Measurements from ENCODE around the gene GLRA3.

GLRA3 gene

GRCh38 chr4:174627473-174627872, 201.6 kb downstream of the GLRA3 start:
- H3K9me3 ChIP-seq (ENCODE audit: control insufficient read depth in 1 of 2, low read length in 2 of 2), result no peaks in the 10 kb centered on the region
- no peak overlapping the region for H3K4me3 ChIP-seq (ENCODE audit: low read depth in 1 of 2, low read length in 2 of 2)

GRCh38 chr4:174626342-174627008, 202.6 kb downstream of the GLRA3 start:
- no peaks in the 10 kb centered on the region for H3K27me3 ChIP-seq (ENCODE audit: low read depth, low read length)
- H3K27ac ChIP-seq (ENCODE audit: low read length), result no peak overlapping the region
- H3K4me3 ChIP-seq (ENCODE audit: low read depth in 1 of 2, low read length in 2 of 2), result no peak overlapping the region
- H3K36me3 ChIP-seq (ENCODE audit: control insufficient read depth in 1 of 2, insufficient read depth in 2 of 2, low read length in 2 of 2), result no peaks in the 10 kb centered on the region
- no peaks in the 10 kb centered on the region for H3K4me1 ChIP-seq (ENCODE audit: control insufficient read depth in 1 of 2, insufficient read depth in 2 of 2, low read length in 2 of 2)
- no peaks in the 10 kb centered on the region for H3K9me3 ChIP-seq (ENCODE audit: control insufficient read depth in 1 of 2, low read length in 2 of 2)

More at GRCh38 chr4:174627473-174627872, 201.6 kb downstream of the GLRA3 start:
- peaks cover 0 to 3% of the 10 kb centered on the region in 2 donors for H3K4me1 ChIP-seq (ENCODE audit: control insufficient read depth in 1 of 2, insufficient read depth in 2 of 2, low read length in 2 of 2)
- H3K27ac ChIP-seq (ENCODE audit: low read length), result no peak overlapping the region
- no peaks in the 10 kb centered on the region for H3K36me3 ChIP-seq (ENCODE audit: control insufficient read depth in 1 of 2, insufficient read depth in 2 of 2, low read length in 2 of 2)
- no peaks in the 10 kb centered on the region for H3K27me3 ChIP-seq (ENCODE audit: low read depth, low read length)

- H3K4me3 ChIP-seq (ENCODE audit: low read depth in 1 of 2, low read length in 2 of 2), result no peak overlapping the region
- H3K27ac ChIP-seq (ENCODE audit: low read length), result no peak overlapping the region
- H3K4me1 ChIP-seq (ENCODE audit: control insufficient read depth in 1 of 2, insufficient read depth in 2 of 2, low read length in 2 of 2), result no peaks in the 10 kb centered on the region
- no peaks in the 10 kb centered on the region for H3K9me3 ChIP-seq (ENCODE audit: control insufficient read depth in 1 of 2, low read length in 2 of 2)
- H3K27me3 ChIP-seq (ENCODE audit: low read depth, low read length), result no peaks in the 10 kb centered on the region
- no peaks in the 10 kb centered on the region for H3K36me3 ChIP-seq (ENCODE audit: control insufficient read depth in 1 of 2, insufficient read depth in 2 of 2, low read length in 2 of 2)
Observed at GRCh38 chr4:174616661-174617060, 212.4 kb downstream of the GLRA3 start.

- Histone ChIP-seq H3K27me3 (ENCODE audit: low read depth, low read length) (no peaks in the 10 kb centered on the region), H3K4me1 (ENCODE audit: control insufficient read depth in 1 of 2, insufficient read depth in 2 of 2, low read length in 2 of 2) (no peaks in the 10 kb centered on the region), H3K36me3 (ENCODE audit: control insufficient read depth in 1 of 2, insufficient read depth in 2 of 2, low read length in 2 of 2) (no peaks in the 10 kb centered on the region), H3K4me3 (ENCODE audit: low read depth in 1 of 2, low read length in 2 of 2) (no peak overlapping the region), H3K9me3 (ENCODE audit: control insufficient read depth in 1 of 2, low read length in 2 of 2) (no peaks in the 10 kb centered on the region), H3K27ac (ENCODE audit: low read length) (no peak overlapping the region)
Observed at GRCh38 chr4:174613979-174614378, 215.1 kb downstream of the GLRA3 start.

- no peak overlapping the region for H3K27ac ChIP-seq (ENCODE audit: low read length)
- no peaks in the 10 kb centered on the region for H3K36me3 ChIP-seq (ENCODE audit: control insufficient read depth in 1 of 2, insufficient read depth in 2 of 2, low read length in 2 of 2)
- H3K27me3 ChIP-seq (ENCODE audit: low read depth, low read length), result no peaks in the 10 kb centered on the region
- H3K9me3 ChIP-seq (ENCODE audit: control insufficient read depth in 1 of 2, low read length in 2 of 2), result no peaks in the 10 kb centered on the region
- no peaks in the 10 kb centered on the region for H3K4me1 ChIP-seq (ENCODE audit: control insufficient read depth in 1 of 2, insufficient read depth in 2 of 2, low read length in 2 of 2)
- H3K4me3 ChIP-seq (ENCODE audit: low read depth in 1 of 2, low read length in 2 of 2), result no peak overlapping the region
Observed at GRCh38 chr4:174611792-174612191, 217.3 kb downstream of the GLRA3 start.

- Histone ChIP-seq H3K36me3 (ENCODE audit: control insufficient read depth in 1 of 2, insufficient read depth in 2 of 2, low read length in 2 of 2) (no peaks in the 10 kb centered on the region), H3K4me1 (ENCODE audit: control insufficient read depth in 1 of 2, insufficient read depth in 2 of 2, low read length in 2 of 2) (no peaks in the 10 kb centered on the region), H3K9me3 (ENCODE audit: control insufficient read depth in 1 of 2, low read length in 2 of 2) (no peaks in the 10 kb centered on the region), H3K4me3 (ENCODE audit: low read depth in 1 of 2, low read length in 2 of 2) (no peak overlapping the region), H3K27me3 (ENCODE audit: low read depth, low read length) (no peaks in the 10 kb centered on the region), H3K27ac (ENCODE audit: low read length) (no peak overlapping the region)
Observed at GRCh38 chr4:174607792-174608191, 221.3 kb downstream of the GLRA3 start.

- no peaks in the 10 kb centered on the region for H3K9me3 ChIP-seq (ENCODE audit: control insufficient read depth in 1 of 2, low read length in 2 of 2)
- no peak overlapping the region for H3K27ac ChIP-seq (ENCODE audit: low read length)
- no peak overlapping the region for H3K4me3 ChIP-seq (ENCODE audit: low read depth in 1 of 2, low read length in 2 of 2)
Observed at GRCh38 chr4:174604198-174604597, 224.8 kb downstream of the GLRA3 start.

GRCh38 chr4:174600391-174600790, 228.7 kb downstream of the GLRA3 start:
- Histone ChIP-seq H3K36me3 (ENCODE audit: control insufficient read depth in 1 of 2, insufficient read depth in 2 of 2, low read length in 2 of 2) (no peaks in the 10 kb centered on the region), H3K4me1 (ENCODE audit: control insufficient read depth in 1 of 2, insufficient read depth in 2 of 2, low read length in 2 of 2) (no peaks in the 10 kb centered on the region), H3K4me3 (ENCODE audit: low read depth in 1 of 2, low read length in 2 of 2) (no peak overlapping the region), H3K27ac (ENCODE audit: low read length) (no peak overlapping the region), H3K9me3 (ENCODE audit: control insufficient read depth in 1 of 2, low read length in 2 of 2) (no peaks in the 10 kb centered on the region), H3K27me3 (ENCODE audit: low read depth, low read length) (no peaks in the 10 kb centered on the region)

More at GRCh38 chr4:174604198-174604597, 224.8 kb downstream of the GLRA3 start:
- H3K4me1 ChIP-seq (ENCODE audit: control insufficient read depth in 1 of 2, insufficient read depth in 2 of 2, low read length in 2 of 2), result no peaks in the 10 kb centered on the region
- no peaks in the 10 kb centered on the region for H3K27me3 ChIP-seq (ENCODE audit: low read depth, low read length)
- no peaks in the 10 kb centered on the region for H3K36me3 ChIP-seq (ENCODE audit: control insufficient read depth in 1 of 2, insufficient read depth in 2 of 2, low read length in 2 of 2)

- Histone ChIP-seq H3K4me3 (ENCODE audit: low read depth in 1 of 2, low read length in 2 of 2) (no peak overlapping the region), H3K27me3 (ENCODE audit: low read depth, low read length) (no peaks in the 10 kb centered on the region), H3K4me1 (ENCODE audit: control insufficient read depth in 1 of 2, insufficient read depth in 2 of 2, low read length in 2 of 2) (no peaks in the 10 kb centered on the region), H3K27ac (ENCODE audit: low read length) (no peak overlapping the region), H3K36me3 (ENCODE audit: control insufficient read depth in 1 of 2, insufficient read depth in 2 of 2, low read length in 2 of 2) (no peaks in the 10 kb centered on the region), H3K9me3 (ENCODE audit: control insufficient read depth in 1 of 2, low read length in 2 of 2) (no peaks in the 10 kb centered on the region)
Observed at GRCh38 chr4:174598800-174599199, 230.2 kb downstream of the GLRA3 start.

GRCh38 chr4:174596513-174596912, 232.5 kb downstream of the GLRA3 start:
- H3K36me3 ChIP-seq (ENCODE audit: control insufficient read depth in 1 of 2, insufficient read depth in 2 of 2, low read length in 2 of 2), result no peaks in the 10 kb centered on the region
- no peak overlapping the region for H3K4me3 ChIP-seq (ENCODE audit: low read depth in 1 of 2, low read length in 2 of 2)
- H3K27me3 ChIP-seq (ENCODE audit: low read depth, low read length), result no peaks in the 10 kb centered on the region
- H3K27ac ChIP-seq (ENCODE audit: low read length), result no peak overlapping the region
- H3K9me3 ChIP-seq (ENCODE audit: control insufficient read depth in 1 of 2, low read length in 2 of 2), result no peaks in the 10 kb centered on the region
- H3K4me1 ChIP-seq (ENCODE audit: control insufficient read depth in 1 of 2, insufficient read depth in 2 of 2, low read length in 2 of 2), result no peaks in the 10 kb centered on the region

- no peaks in the 10 kb centered on the region for H3K27me3 ChIP-seq (ENCODE audit: low read depth, low read length)
- H3K4me1 ChIP-seq (ENCODE audit: control insufficient read depth in 1 of 2, insufficient read depth in 2 of 2, low read length in 2 of 2), result no peaks in the 10 kb centered on the region
- no peak overlapping the region for H3K4me3 ChIP-seq (ENCODE audit: low read depth in 1 of 2, low read length in 2 of 2)
- H3K9me3 ChIP-seq (ENCODE audit: control insufficient read depth in 1 of 2, low read length in 2 of 2), result no peaks in the 10 kb centered on the region
- no peaks in the 10 kb centered on the region for H3K36me3 ChIP-seq (ENCODE audit: control insufficient read depth in 1 of 2, insufficient read depth in 2 of 2, low read length in 2 of 2)
- no peak overlapping the region for H3K27ac ChIP-seq (ENCODE audit: low read length)
Observed at GRCh38 chr4:174595141-174595929, 233.7 kb downstream of the GLRA3 start.

Data from muscle layer of duodenum (tissue), 2 donors.